GM12865 (cell line): ENCODE results near the gene NTSR2.

Experiments
- DNase-seq: peaks from one replicate; pipeline ENCODE4 v3.0.0; 2010; ENCODE audit warnings: low read depth
- H3K4me3 ChIP-seq: 2 replicates; pipeline ENCODE4 v1.5.1; 2011; ENCODE audit warnings: mild to moderate bottlenecking, low read depth, low read length, control low read depth
- CTCF ChIP-seq: IDR thresholded peaks from 2 replicates; pipeline ENCODE4 v1.5.1; 2011; ENCODE audit warnings: low read length, control low read depth, low read depth, inconsistent platforms; ENCODE audit not compliant: insufficient read depth; ENCODE audit errors: missing control alignments

NTSR2 gene

GRCh38 chr2:11613297-11613696 is 56.7 kb downstream of the NTSR2 start:
- H3K4me3 ChIP-seq, result no peak overlapping the region
- no peak for TF ChIP-seq CTCF
- no peak for DNase-seq

GRCh38 chr2:11612553-11613215 is 57.3 kb downstream of the NTSR2 start:
- H3K4me3 ChIP-seq, result no peak overlapping the region
- TF ChIP-seq CTCF, result no peak
- no peak for DNase-seq

- no peak for DNase-seq
- H3K4me3 ChIP-seq, result no peak overlapping the region
- TF ChIP-seq CTCF, result no peak
Observed at GRCh38 chr2:11611251-11611650, 58.7 kb downstream of the NTSR2 start.

DNA sequence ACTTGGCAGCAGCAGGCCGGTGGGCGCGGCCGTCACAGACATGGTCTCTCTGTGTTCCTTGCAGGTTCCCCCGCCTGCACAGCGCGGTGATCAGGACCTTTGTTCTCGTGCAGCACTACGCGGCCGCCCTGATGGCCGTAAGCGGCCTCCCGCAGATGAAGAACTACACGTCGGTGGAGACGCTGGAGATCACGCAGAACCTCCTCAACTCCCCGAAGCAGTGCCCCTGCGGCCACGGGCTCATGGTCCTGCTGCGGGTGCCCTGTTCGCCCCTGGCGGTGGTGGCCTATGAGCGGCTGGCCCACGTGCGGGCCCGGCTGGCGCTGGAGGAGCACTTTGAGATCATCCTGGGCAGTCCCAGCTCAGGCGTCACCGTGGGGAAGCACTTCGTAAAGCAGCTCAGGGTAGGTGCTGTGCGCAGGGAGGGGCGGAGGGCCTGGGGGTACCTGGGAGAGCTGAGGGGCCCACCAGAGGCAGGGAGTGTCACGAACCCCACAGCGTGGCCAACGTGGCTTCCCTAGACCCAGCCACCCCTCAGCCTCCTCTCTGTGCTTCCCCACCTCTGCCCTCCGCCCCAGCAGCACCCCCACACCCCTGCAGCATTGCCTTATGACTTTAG is 59.3 kb downstream of the NTSR2 start:
- no peak for DNase-seq
- TF ChIP-seq CTCF, result no peak
- H3K4me3 ChIP-seq, result no peak overlapping the region
